Ecto neural progenitor cell (in vitro differentiated cells): Measurements from ENCODE around the gene ANKS1B.

ENCODE experiments used
- DNase-seq: peaks from one replicate; pipeline ENCODE4 v3.0.0-alpha.2; 2018; ENCODE audit warnings: low spot score

Gene ANKS1B

GRCh38 chr12:98939350-98939749, 1045.4 kb downstream of the ANKS1B start:
- no peak for DNase-seq

DNA sequence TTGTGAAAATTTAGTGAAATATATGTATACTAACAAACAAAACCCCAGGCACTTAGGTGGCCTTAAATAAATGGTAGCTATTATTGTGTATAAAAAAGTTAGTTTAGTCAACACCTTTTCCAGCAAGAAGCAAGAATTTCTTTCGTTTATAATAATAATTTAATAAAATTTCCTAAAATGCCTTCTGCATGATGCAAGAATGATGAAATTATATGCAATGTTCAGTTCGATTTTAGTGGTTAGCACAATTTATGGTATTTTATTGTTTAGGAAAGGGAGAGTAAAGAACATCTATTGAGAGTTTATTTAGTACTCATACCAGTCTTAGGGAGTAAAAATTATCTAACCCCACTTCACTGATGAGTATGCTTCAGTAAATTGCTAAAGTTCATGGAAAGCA, 1048.9 kb downstream of the ANKS1B start:
- no peak for DNase-seq

GRCh38 chr12:98922871-98923270, 1061.9 kb downstream of the ANKS1B start:
- no peak for DNase-seq

- DNase-seq: no peak
These were observed 1066.4 kb downstream of the ANKS1B start for GRCh38 chr12:98918176-98918863.

GRCh38 chr12:98916106-98916505, 1068.6 kb downstream of the ANKS1B start:
- DNase-seq: no peak

DNA sequence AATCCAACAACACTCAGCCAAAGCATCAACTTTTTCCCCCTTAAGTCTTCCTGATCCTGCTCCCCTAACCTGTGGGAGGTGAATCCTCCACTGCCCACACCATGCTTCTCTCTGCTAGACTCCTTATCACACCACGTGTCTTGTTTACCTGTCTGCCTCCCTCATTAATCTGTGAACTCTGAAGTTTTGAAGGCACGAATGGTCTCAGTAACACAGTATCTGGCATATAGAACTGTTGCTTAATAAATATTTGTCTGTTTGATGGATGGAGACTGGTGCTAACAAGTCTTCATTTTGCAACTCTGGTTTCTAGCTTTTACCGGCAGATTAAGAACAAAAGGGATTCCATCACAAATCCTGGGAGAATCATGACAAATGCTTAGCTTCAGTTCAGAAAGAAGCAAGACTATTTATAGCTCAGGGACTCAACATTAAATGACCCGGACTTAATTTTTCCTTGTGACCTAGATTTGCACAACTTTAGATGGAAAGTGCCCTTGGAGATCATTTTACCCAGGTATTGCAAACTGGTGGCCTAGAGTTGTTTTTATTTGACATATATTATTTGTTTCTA, 1072.2 kb downstream of the ANKS1B start:
- DNase-seq: no peak

DNA sequence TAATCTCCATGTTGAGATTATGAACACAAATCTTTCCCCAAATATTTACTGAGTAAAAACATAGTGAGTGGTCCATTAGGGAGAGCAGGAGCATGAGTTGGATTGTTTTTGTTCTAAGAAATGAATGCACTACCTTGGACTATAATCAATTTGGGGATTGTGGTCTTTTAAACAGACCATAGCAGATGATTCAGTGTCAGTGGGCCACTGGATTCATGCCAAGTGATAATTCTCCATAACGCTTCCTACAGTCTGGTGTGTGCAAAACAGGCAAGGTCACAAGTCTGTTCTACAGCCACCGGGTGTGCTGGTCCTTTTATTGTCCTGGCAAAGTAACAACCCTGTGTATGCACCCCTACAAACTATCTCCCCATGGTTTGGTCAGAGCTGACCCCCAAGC, 1073.3 kb downstream of the ANKS1B start:
- no peak for DNase-seq

DNA sequence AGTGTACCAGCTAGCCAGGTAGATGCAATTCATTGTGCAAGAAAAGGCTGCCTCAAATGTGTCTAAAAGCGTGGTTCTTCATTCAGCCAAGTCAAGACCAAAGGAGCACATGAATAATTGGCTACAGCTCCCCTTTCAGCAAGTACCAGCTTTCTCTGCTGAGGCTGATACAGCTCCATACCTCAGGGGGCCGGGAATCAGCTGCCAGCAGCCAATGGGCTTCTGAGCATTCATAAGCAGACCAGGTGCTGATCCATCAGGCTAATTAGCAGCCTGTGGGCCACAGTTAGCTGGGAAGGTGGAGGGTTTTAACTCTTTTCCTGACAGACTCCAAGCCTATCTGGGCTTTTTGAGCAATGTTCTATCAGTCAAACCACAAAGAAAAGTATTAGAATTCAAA, 1075.0 kb downstream of the ANKS1B start:
- DNase-seq: peak; percentile 65

GRCh38 chr12:98908866-98909265, 1075.9 kb downstream of the ANKS1B start:
- no peak for DNase-seq

DNA sequence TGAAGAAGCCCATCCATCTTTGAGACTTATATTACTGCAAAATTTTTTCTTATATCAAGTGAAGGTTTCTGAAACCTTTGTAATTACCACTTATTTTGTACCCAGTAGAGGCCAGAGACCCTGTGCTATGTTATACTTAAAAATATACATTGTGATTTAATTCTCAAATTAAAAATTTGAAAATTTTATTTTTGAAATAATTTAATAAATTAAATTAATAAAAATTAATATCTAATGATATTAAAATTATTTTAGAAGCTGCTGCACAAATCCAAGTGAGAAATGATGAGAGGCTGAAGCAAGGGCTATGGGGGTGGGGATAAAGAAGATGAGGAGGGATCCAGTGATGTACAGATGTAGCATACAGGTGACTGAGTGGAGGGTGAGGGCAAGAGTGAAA, 1080.9 kb downstream of the ANKS1B start:
- DNase-seq: no peak

- DNase-seq: no peak
These were observed 1083.5 kb downstream of the ANKS1B start for GRCh38 chr12:98901189-98901588.

- DNase-seq: no peak
These were observed 1087.8 kb downstream of the ANKS1B start for GRCh38 chr12:98896938-98897337.

- peak; percentile 78 for DNase-seq
These were observed 1089.6 kb downstream of the ANKS1B start for GRCh38 chr12:98895086-98895651.

GRCh38 chr12:98894412-98895085, 1090.2 kb downstream of the ANKS1B start:
- DNase-seq: peak; percentile 74

DNA sequence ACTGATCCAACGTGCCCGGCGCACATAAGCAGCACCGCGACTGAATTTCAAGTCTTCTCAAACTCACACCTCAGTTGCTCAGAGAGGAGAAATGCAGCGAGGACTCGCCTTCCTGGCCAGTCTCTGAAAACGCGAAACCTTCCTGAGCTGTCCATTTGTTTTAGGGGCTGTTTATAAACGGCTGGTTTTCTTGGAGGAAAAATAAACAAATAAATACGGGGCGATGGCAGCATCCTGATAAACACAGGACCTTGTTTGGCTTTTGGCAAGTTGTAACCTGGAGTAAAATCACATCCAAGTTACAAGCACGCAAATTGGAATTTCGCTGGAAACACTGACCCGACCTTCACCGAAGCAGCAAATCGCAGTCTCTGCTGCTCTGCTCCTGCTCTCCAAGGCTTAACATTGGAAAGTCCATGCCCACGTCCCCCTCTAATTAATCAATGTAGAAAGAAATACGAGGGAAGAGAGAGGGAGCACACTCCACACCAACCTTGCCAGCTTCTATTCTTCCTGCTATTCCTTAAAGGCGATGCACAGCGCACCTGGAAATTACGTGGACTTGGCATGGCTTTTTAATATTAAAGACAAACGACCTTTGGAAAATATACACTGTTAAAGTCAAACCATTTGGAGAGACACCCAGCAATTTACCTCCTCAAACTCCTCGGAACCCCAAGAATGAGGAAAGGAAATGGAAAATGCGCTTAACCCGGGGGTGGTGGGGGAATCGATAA, 1090.9 kb downstream of the ANKS1B start:
- peak; percentile 57 for DNase-seq

GRCh38 chr12:98893126-98893674, 1091.5 kb downstream of the ANKS1B start:
- no peak for DNase-seq

DNA sequence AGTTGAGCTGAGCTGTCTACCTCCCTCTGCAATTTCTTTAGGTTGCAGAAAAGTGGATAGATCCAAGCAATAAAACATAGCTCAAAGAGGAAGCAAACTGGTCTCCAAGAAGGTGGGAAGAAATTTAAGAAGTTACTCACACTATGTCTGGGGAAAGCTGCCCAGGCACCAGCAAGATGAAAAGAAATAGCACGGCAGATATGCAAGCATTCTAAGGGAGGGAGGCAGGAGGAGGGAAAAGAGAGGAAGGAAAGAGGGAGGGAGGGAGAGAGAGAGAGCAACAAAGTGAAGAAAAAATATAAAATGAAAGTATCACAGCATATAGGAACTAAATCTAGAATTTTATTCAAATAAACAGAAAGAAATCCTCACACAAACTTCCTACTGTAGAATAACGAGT, 1099.0 kb downstream of the ANKS1B start:
- DNase-seq: no peak

GRCh38 chr12:98883231-98883630, 1101.5 kb downstream of the ANKS1B start:
- DNase-seq: no peak

DNA sequence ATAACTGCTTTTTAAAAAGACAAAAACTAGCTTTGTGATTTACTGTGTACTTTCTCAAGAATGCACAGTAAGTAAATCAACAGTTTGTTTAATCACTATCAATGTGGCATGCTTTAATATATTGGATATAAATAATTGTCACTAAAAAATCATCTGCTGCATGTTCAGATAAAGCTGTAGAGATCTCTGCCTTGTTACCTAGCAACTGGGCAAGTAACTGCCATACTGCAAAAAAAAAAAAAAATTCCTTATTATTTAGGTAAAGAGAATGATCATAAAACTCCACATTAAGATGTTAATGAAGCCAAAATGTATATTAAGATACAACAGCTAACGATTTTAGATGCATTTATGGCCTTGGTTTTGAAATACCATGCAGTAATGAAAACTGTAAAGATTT, 1102.2 kb downstream of the ANKS1B start:
- DNase-seq: no peak

- no peak for DNase-seq
These were observed 1111.0 kb downstream of the ANKS1B start for GRCh38 chr12:98873776-98874175.

DNA sequence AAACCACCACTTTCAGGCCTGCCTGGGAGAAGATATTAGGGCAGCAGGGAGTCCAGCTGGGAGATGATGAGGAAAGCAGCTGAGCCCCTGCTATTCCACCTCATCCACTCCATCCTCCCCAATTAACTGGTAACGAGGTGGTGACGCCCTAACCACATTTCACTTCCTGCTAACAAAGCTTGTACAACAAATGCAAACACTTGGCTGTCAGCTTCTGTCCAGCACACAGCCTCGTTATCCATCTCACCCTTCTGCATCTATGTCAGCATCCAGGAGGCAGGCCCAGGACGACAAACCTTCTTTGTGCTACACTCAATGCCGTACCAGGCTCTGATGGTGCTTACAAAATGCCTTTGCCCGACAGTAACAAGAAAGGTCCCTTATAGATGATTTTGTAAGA, 1114.2 kb downstream of the ANKS1B start:
- no peak for DNase-seq

DNA sequence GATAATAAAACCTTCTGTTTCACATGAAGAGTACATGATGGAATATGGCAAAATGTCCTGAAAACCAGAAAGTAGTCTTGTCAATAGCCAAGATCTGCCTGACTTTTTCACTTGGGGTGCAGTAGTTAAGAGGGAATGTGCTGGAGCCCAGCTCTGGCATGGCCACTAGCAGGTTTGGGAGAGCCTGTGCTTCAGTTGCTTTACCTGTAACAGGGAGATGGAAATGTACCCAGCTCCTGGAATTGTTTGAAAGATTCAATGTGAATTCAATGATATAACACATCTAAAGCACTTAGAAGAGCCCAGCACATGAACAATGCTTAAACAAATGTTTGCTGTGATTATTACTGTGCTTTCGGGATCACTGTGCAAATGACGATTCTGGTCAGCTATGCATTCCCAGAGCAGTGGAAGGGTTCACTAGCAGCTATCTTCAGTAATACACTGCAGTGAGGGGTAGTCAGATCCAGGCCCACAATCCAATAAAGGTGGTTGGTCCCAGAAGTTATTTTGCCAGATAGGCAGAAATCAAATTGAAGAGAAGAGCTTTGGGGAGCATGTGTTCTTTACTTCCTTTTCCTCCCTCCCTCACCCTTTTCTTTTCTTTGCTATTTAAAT, 1114.7 kb downstream of the ANKS1B start:
- no peak for DNase-seq
